MM.1S (cell line): Measurements from ENCODE around the gene IFNA8.

Source experiments
- EZH2 ChIP-seq: fragments of 300-600 bp; sonication (generic); optimal IDR thresholded peaks from 2 replicates; pipeline ENCODE3; 2017; ENCODE audit warnings: low read depth, mild to moderate bottlenecking, antibody characterized with exemption, low read length, mixed read lengths
- TF ChIP-seq, protein P1 (sequence below): fragments of 300-600 bp; sonication (generic); IDR thresholded peaks from 2 replicates; pipeline ENCODE4 v1.5.1; 2016; ENCODE audit warnings: antibody characterized with exemption, low read length, mixed read lengths

- TF ChIP-seq, protein P1, sequence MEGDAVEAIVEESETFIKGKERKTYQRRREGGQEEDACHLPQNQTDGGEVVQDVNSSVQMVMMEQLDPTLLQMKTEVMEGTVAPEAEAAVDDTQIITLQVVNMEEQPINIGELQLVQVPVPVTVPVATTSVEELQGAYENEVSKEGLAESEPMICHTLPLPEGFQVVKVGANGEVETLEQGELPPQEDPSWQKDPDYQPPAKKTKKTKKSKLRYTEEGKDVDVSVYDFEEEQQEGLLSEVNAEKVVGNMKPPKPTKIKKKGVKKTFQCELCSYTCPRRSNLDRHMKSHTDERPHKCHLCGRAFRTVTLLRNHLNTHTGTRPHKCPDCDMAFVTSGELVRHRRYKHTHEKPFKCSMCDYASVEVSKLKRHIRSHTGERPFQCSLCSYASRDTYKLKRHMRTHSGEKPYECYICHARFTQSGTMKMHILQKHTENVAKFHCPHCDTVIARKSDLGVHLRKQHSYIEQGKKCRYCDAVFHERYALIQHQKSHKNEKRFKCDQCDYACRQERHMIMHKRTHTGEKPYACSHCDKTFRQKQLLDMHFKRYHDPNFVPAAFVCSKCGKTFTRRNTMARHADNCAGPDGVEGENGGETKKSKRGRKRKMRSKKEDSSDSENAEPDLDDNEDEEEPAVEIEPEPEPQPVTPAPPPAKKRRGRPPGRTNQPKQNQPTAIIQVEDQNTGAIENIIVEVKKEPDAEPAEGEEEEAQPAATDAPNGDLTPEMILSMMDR, result no peak
- no peak for TF ChIP-seq EZH2
Observed at GRCh38 chr9:21385131-21385670, 23.7 kb upstream of the IFNA8 start, which contains the start of gene IFNA2.
